Muscle layer of duodenum (tissue), 2 donors: ENCODE data around the gene FARS2.

Experiments used
- H3K27ac ChIP-seq: one replicate; pipeline ENCODE4 v1.7.0; 2013; ENCODE audit warnings: mild to moderate bottlenecking, low read length
- H3K27me3 ChIP-seq: one replicate; pipeline ENCODE4 v1.7.0; 2013; ENCODE audit warnings: low read depth, mild to moderate bottlenecking, control low read depth, low read length
- H3K36me3 ChIP-seq, 2 donors: one replicate each; pipeline ENCODE4 v1.7.0; 2013; ENCODE audit warnings: low read length in 2 of 2, control low read depth in 1 of 2, mild to moderate bottlenecking in 1 of 2; ENCODE audit not compliant: insufficient read depth in 2 of 2, control insufficient read depth in 1 of 2
- H3K4me1 ChIP-seq, 2 donors: one replicate each; pipeline ENCODE4 v1.7.0; 2013; ENCODE audit warnings: low read length in 2 of 2, mild to moderate bottlenecking in 2 of 2, control low read depth in 1 of 2, moderate library complexity in 1 of 2; ENCODE audit not compliant: insufficient read depth in 2 of 2, control insufficient read depth in 1 of 2
- H3K4me3 ChIP-seq, 2 donors: one replicate each; pipeline ENCODE4 v1.7.0; 2013; ENCODE audit warnings: low read length in 2 of 2, low read depth in 1 of 2, mild to moderate bottlenecking in 1 of 2
- H3K9me3 ChIP-seq, 2 donors: one replicate each; pipeline ENCODE4 v1.7.0; 2013; ENCODE audit warnings: low read length in 2 of 2, control low read depth in 1 of 2, mild to moderate bottlenecking in 1 of 2; ENCODE audit not compliant: control insufficient read depth in 1 of 2
- donor health status: healthy.

The FARS2 gene

GRCh38 chr6:5305968-5306626 is 44.8 kb downstream of the FARS2 start:
- no peaks in the 10 kb centered on the region for H3K27me3 ChIP-seq
- no peaks in the 10 kb centered on the region for H3K9me3 ChIP-seq
- no peak overlapping the region for H3K27ac ChIP-seq
- H3K36me3 ChIP-seq: no peaks in the 10 kb centered on the region
- H3K4me3 ChIP-seq: no peak overlapping the region
- H3K4me1 ChIP-seq: peaks cover 0 to 6% of the 10 kb centered on the region in 2 donors

GRCh38 chr6:5307058-5307457 is 45.7 kb downstream of the FARS2 start:
- H3K9me3 ChIP-seq: no peaks in the 10 kb centered on the region
- peaks cover 0 to 6% of the 10 kb centered on the region in 2 donors for H3K4me1 ChIP-seq
- H3K27me3 ChIP-seq: no peaks in the 10 kb centered on the region
- H3K27ac ChIP-seq: no peak overlapping the region
- no peak overlapping the region for H3K4me3 ChIP-seq
- H3K36me3 ChIP-seq: no peaks in the 10 kb centered on the region

GRCh38 chr6:5308066-5308465 is 46.8 kb downstream of the FARS2 start:
- Histone ChIP-seq H3K27me3 (no peaks in the 10 kb centered on the region), H3K36me3 (no peaks in the 10 kb centered on the region), H3K4me3 (no peak overlapping the region), H3K27ac (no peak overlapping the region), H3K9me3 (no peaks in the 10 kb centered on the region), H3K4me1 (peaks cover 0 to 3% of the 10 kb centered on the region in 2 donors)

GRCh38 chr6:5314191-5314865 is 53.0 kb downstream of the FARS2 start:
- peaks cover 0 to 12% of the 10 kb centered on the region in 2 donors for H3K4me1 ChIP-seq
- H3K27me3 ChIP-seq: no peaks in the 10 kb centered on the region
- no peak overlapping the region for H3K4me3 ChIP-seq
- H3K36me3 ChIP-seq: no peaks in the 10 kb centered on the region
- no peaks in the 10 kb centered on the region for H3K9me3 ChIP-seq
- H3K27ac ChIP-seq: no peak overlapping the region

- H3K4me1 ChIP-seq: peaks cover 0 to 12% of the 10 kb centered on the region in 2 donors
- H3K27ac ChIP-seq: no peak overlapping the region
- no peak overlapping the region for H3K4me3 ChIP-seq
- no peaks in the 10 kb centered on the region for H3K36me3 ChIP-seq
- no peaks in the 10 kb centered on the region for H3K9me3 ChIP-seq
- H3K27me3 ChIP-seq: no peaks in the 10 kb centered on the region
These were observed 54.6 kb downstream of the FARS2 start for GRCh38 chr6:5315881-5316280.

- Histone ChIP-seq H3K27ac (no peak overlapping the region), H3K36me3 (no peaks in the 10 kb centered on the region), H3K9me3 (no peaks in the 10 kb centered on the region), H3K4me3 (no peak overlapping the region), H3K4me1 (peaks cover 0 to 12% of the 10 kb centered on the region in 2 donors), H3K27me3 (no peaks in the 10 kb centered on the region)
These were observed 55.6 kb downstream of the FARS2 start for GRCh38 chr6:5316951-5317350.

GRCh38 chr6:5318617-5319272 is 57.4 kb downstream of the FARS2 start:
- no peak overlapping the region for H3K27ac ChIP-seq
- H3K27me3 ChIP-seq: no peaks in the 10 kb centered on the region

GRCh38 chr6:5323979-5324378 is 62.7 kb downstream of the FARS2 start:
- no peaks in the 10 kb centered on the region for H3K27me3 ChIP-seq
- no peak overlapping the region for H3K27ac ChIP-seq
- H3K4me3 ChIP-seq: no peak overlapping the region
- H3K4me1 ChIP-seq: no peaks in the 10 kb centered on the region
- peaks cover 0 to 5% of the 10 kb centered on the region in 2 donors for H3K36me3 ChIP-seq
- H3K9me3 ChIP-seq: no peaks in the 10 kb centered on the region

More at GRCh38 chr6:5318617-5319272, 57.4 kb downstream of the FARS2 start:
- no peaks in the 10 kb centered on the region for H3K36me3 ChIP-seq
- no peak overlapping the region for H3K4me3 ChIP-seq
- H3K9me3 ChIP-seq: no peaks in the 10 kb centered on the region
- peaks cover 0 to 12% of the 10 kb centered on the region in 2 donors for H3K4me1 ChIP-seq

GRCh38 chr6:5325173-5325572 is 63.9 kb downstream of the FARS2 start:
- Histone ChIP-seq H3K9me3 (no peaks in the 10 kb centered on the region), H3K36me3 (peaks cover 0 to 5% of the 10 kb centered on the region in 2 donors), H3K4me1 (no peaks in the 10 kb centered on the region), H3K27ac (no peak overlapping the region), H3K4me3 (no peak overlapping the region), H3K27me3 (no peaks in the 10 kb centered on the region)

GRCh38 chr6:5326022-5326641 is 64.8 kb downstream of the FARS2 start:
- Histone ChIP-seq H3K4me3 (no peak overlapping the region), H3K27me3 (no peaks in the 10 kb centered on the region), H3K27ac (no peak overlapping the region), H3K9me3 (no peaks in the 10 kb centered on the region), H3K4me1 (no peaks in the 10 kb centered on the region), H3K36me3 (peaks cover 0 to 5% of the 10 kb centered on the region in 2 donors)

GRCh38 chr6:5328800-5329199 is 67.5 kb downstream of the FARS2 start:
- Histone ChIP-seq H3K36me3 (peaks cover 0 to 5% of the 10 kb centered on the region in 2 donors), H3K4me3 (no peak overlapping the region), H3K4me1 (no peaks in the 10 kb centered on the region), H3K27ac (no peak overlapping the region), H3K9me3 (no peaks in the 10 kb centered on the region), H3K27me3 (no peaks in the 10 kb centered on the region)
